CD8-positive, alpha-beta memory T cell (primary cell): ENCODE data around the gene KCND3. TPM values are rescaled to one million over a fixed set of nuclear protein-coding genes. Genes with fewer than 3 reads are reported as not detected.

Source experiments
- CTCF ChIA-PET: fragments of 350-600 bp; sonication (Branson Sonifier 250); formaldehyde crosslinking; loops from one replicate; lab custom pipeline; 2021; ENCODE audit warnings: antibody characterized with exemption; lab: Charles Lee
- POLR2A ChIA-PET: fragments of 350-600 bp; sonication (Branson Sonifier 250); formaldehyde crosslinking; loops from one replicate; lab custom pipeline; 2021; ENCODE audit warnings: antibody characterized with exemption; lab: Charles Lee
- DNase-seq, 5 donors: peaks; one replicate each; pipeline versions ENCODE4 v3.0.0 to v3.0.0-alpha.2; 2020 to 2022; ENCODE audit warnings: mixed read lengths in 1 of 5
- H3K27ac ChIP-seq: one replicate; pipeline ENCODE4 v1.7.0; 2013; ENCODE audit warnings: low read depth, mild to moderate bottlenecking, low read length, moderate library complexity
- H3K27me3 ChIP-seq: 2 replicates; pipeline ENCODE4 v1.7.0; 2013; ENCODE audit warnings: low read length, mild to moderate bottlenecking; ENCODE audit not compliant: insufficient read depth, poor library complexity, severe bottlenecking
- H3K36me3 ChIP-seq: 2 replicates; pipeline ENCODE4 v1.7.0; 2013; ENCODE audit warnings: mild to moderate bottlenecking, low read length, moderate library complexity; ENCODE audit not compliant: insufficient read depth
- H3K4me1 ChIP-seq: 2 replicates; pipeline ENCODE4 v1.7.0; 2013; ENCODE audit warnings: mild to moderate bottlenecking, low read length, moderate library complexity; ENCODE audit not compliant: insufficient read depth
- H3K4me3 ChIP-seq: 2 replicates; pipeline ENCODE4 v1.7.0; 2013; ENCODE audit warnings: mild to moderate bottlenecking, low read length
- H3K9me3 ChIP-seq: 2 replicates; pipeline ENCODE4 v1.7.0; 2013; ENCODE audit warnings: mild to moderate bottlenecking, low read length
- H3K27ac Mint-ChIP-seq, 8 donors: one replicate each; pipeline ENCODE4 v1.8.0; 2020 to 2021; ENCODE audit warnings: mixed read lengths in 8 of 8, mild to moderate bottlenecking in 6 of 8, inconsistent platforms in 3 of 8, moderate library complexity in 3 of 8
- H3K27me3 Mint-ChIP-seq, 2 donors: one replicate each; pipeline ENCODE4 v1.8.0; 2020 to 2021; ENCODE audit warnings: mixed read lengths in 2 of 2, mild to moderate bottlenecking in 1 of 2, moderate library complexity in 1 of 2
- H3K36me3 Mint-ChIP-seq, 3 donors: one replicate each; pipeline ENCODE4 v1.8.0; 2020 to 2021; ENCODE audit warnings: mixed read lengths in 3 of 3, inconsistent platforms in 1 of 3, mild to moderate bottlenecking in 1 of 3
- H3K4me1 Mint-ChIP-seq, 3 donors: one replicate each; pipeline ENCODE4 v1.8.0; 2020 to 2021; ENCODE audit warnings: mixed read lengths in 3 of 3, inconsistent platforms in 1 of 3, mild to moderate bottlenecking in 1 of 3
- H3K4me3 Mint-ChIP-seq, 7 donors: one replicate each; pipeline ENCODE4 v1.8.0; 2020 to 2021; ENCODE audit warnings: mixed read lengths in 7 of 7, mild to moderate bottlenecking in 6 of 7, moderate library complexity in 4 of 7, inconsistent platforms in 2 of 7
- H3K9me3 Mint-ChIP-seq, 5 donors: one replicate each; pipeline ENCODE4 v1.8.0; 2020 to 2022; ENCODE audit warnings: mixed read lengths in 5 of 5, mild to moderate bottlenecking in 3 of 5, moderate library complexity in 2 of 5, inconsistent platforms in 1 of 5
- polyA plus RNA-seq: library from polyadenylated mRNA; unstranded; fragments of 300-500 nt; fragmentation: Illumina TruSeq; gene quantifications from one replicate; pipeline ENCODE4 v1.2.3, GENCODE V29; 2021
- total RNA-seq, 2 experiments: library from RNA; stranded (reverse); gene quantifications; one replicate each; pipeline ENCODE4 v1.2.3, GENCODE V29; 2021

KCND3 gene
- total and polyA plus RNA-seq, 3 experiments from 2014 or later, result not detected

GRCh38 chr1:111987502-111987901 is 2.0 kb downstream of the KCND3 start:
- CTCF ChIA-PET, result no interaction called here
- no peak overlapping the region for H3K4me3 ChIP-seq
- POLR2A ChIA-PET, result no interaction called here

DNA sequence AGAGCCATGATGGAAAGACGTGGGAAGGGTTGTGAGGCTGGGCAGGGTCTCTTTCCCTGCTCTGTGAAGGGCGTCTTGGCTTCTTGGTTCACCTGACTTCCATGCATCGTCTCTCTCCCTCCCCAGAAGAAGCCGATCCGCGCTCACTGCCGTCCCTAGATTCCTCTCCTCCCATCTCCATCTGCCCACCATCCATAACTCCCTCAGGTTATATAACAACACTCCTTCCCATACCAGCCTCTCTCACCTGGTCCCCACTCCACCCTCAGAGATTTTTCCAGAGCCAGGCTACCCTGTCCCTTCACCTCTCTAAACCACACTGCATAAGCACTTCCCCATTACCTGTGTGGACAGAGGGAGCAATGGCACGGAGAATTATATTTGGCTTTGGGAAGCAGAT is 6.0 kb downstream of the KCND3 start:
- peaks cover 0 to 1% (median 0%) of the 10 kb centered on the region in 5 donors for H3K9me3 Mint-ChIP-seq
- CTCF ChIA-PET, result no interaction called here
- no peaks in the 10 kb centered on the region for H3K36me3 Mint-ChIP-seq
- H3K4me1 Mint-ChIP-seq, result peaks cover under 1 to 1% (median 1%) of the 10 kb centered on the region in 3 donors
- no peak overlapping the region for H3K27ac Mint-ChIP-seq
- Histone ChIP-seq H3K4me1 (no peaks in the 10 kb centered on the region), H3K27ac (no peak overlapping the region), H3K4me3 (no peak overlapping the region), H3K36me3 (no peaks in the 10 kb centered on the region), H3K27me3 (peaks cover 5% of the 10 kb centered on the region), H3K9me3 (no peaks in the 10 kb centered on the region)
- DNase-seq, result no peak
- POLR2A ChIA-PET, result no interaction called here
- H3K4me3 Mint-ChIP-seq, result no peak overlapping the region
- peaks cover 20 to 54% of the 10 kb centered on the region in 2 donors for H3K27me3 Mint-ChIP-seq

More at GRCh38 chr1:111987502-111987901, 2.0 kb downstream of the KCND3 start:
- Mint-ChIP-seq H3K4me1 (peaks cover 6 to 29% (median 12%) of the 10 kb centered on the region in 3 donors), H3K27me3 (peaks cover 32 to 80% of the 10 kb centered on the region in 2 donors), H3K9me3 (peaks cover 0 to 1% (median 0%) of the 10 kb centered on the region in 5 donors), H3K36me3 (no peaks in the 10 kb centered on the region), H3K4me3 (no peak overlapping the region), H3K27ac (no peak overlapping the region)
- no peaks in the 10 kb centered on the region for H3K4me1 ChIP-seq
- peaks cover 26% of the 10 kb centered on the region for H3K27me3 ChIP-seq
- H3K27ac ChIP-seq, result no peak overlapping the region
- H3K36me3 ChIP-seq, result no peaks in the 10 kb centered on the region
- DNase-seq, result no peak
- no peaks in the 10 kb centered on the region for H3K9me3 ChIP-seq

DNA sequence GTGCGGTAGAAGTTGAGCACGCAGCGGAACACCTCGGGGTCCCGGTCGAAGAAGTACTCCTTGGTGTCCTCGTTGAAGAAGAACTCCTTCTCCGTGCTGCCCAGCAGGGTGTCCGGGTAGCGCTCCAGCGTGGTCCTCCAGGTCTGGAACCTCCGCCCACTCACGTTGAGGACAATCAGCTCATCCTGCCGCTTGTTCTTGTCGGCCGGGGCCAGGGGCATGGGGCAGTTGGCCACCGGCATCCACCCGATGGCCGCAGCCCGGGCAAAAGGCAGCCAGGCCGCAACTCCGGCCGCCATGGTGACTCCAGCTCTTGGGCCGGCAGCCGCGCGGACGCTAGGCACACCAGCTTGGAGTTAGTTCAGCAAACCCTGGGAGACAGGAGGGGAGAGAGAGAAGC is 7.0 kb downstream of the KCND3 start:
- Mint-ChIP-seq H3K27me3 (peaks cover 17 to 54% of the 10 kb centered on the region in 2 donors), H3K27ac (no peak overlapping the region), H3K36me3 (no peaks in the 10 kb centered on the region), H3K4me1 (no peaks in the 10 kb centered on the region), H3K9me3 (peaks cover 0 to 1% (median 0%) of the 10 kb centered on the region in 5 donors), H3K4me3 (no peak overlapping the region)
- no peaks in the 10 kb centered on the region for H3K4me1 ChIP-seq
- H3K27ac ChIP-seq, result no peak overlapping the region
- CTCF ChIA-PET, result no interaction called here
- H3K4me3 ChIP-seq, result no peak overlapping the region
- POLR2A ChIA-PET, result no interaction called here
- no peaks in the 10 kb centered on the region for H3K36me3 ChIP-seq
- DNase-seq, result no peak
- H3K9me3 ChIP-seq, result no peaks in the 10 kb centered on the region
- H3K27me3 ChIP-seq, result no peaks in the 10 kb centered on the region

GRCh38 chr1:111981871-111982270 is 7.6 kb downstream of the KCND3 start:
- no peak overlapping the region for H3K4me3 ChIP-seq
- no peak overlapping the region for H3K27ac ChIP-seq
- Mint-ChIP-seq H3K27me3 (peaks cover 18 to 54% of the 10 kb centered on the region in 2 donors), H3K9me3 (peaks cover 0 to 1% (median 0%) of the 10 kb centered on the region in 5 donors), H3K27ac (no peak overlapping the region), H3K4me1 (no peaks in the 10 kb centered on the region), H3K36me3 (no peaks in the 10 kb centered on the region), H3K4me3 (no peak overlapping the region)
- H3K36me3 ChIP-seq, result no peaks in the 10 kb centered on the region
- no peak for DNase-seq
- H3K27me3 ChIP-seq, result no peaks in the 10 kb centered on the region
- H3K4me1 ChIP-seq, result no peaks in the 10 kb centered on the region
- CTCF ChIA-PET, result no interaction called here
- POLR2A ChIA-PET, result no interaction called here
- no peaks in the 10 kb centered on the region for H3K9me3 ChIP-seq

DNA sequence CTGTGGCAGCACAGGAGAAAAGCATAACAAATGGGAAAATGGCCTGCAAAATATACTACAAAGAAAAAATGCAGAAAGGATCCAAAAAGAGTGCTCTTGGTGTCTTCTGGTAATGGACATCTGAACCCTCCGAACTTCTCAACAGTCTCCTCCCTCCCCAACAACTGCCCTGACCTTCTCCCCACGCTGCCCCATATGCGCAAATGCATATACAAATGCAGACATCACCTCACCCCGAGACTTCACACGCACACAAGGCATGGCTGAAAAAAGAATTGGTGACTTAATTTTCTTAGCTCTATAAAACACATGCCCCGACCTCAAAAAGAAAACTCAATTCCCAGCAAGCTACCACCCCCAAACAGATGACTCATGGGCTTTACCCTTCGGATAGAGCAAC is 8.4 kb downstream of the KCND3 start:
- H3K9me3 ChIP-seq, result no peaks in the 10 kb centered on the region
- Mint-ChIP-seq H3K27me3 (peaks cover 21 to 54% of the 10 kb centered on the region in 2 donors), H3K27ac (no peak overlapping the region), H3K4me3 (no peak overlapping the region), H3K36me3 (no peaks in the 10 kb centered on the region), H3K9me3 (peaks cover 0 to 1% (median 0%) of the 10 kb centered on the region in 5 donors), H3K4me1 (no peaks in the 10 kb centered on the region)
- no peak overlapping the region for H3K4me3 ChIP-seq
- no peaks in the 10 kb centered on the region for H3K27me3 ChIP-seq
- POLR2A ChIA-PET, result no interaction called here
- no peak overlapping the region for H3K27ac ChIP-seq
- DNase-seq, result no peak
- CTCF ChIA-PET, result no interaction called here
- H3K4me1 ChIP-seq, result no peaks in the 10 kb centered on the region
- H3K36me3 ChIP-seq, result no peaks in the 10 kb centered on the region

DNA sequence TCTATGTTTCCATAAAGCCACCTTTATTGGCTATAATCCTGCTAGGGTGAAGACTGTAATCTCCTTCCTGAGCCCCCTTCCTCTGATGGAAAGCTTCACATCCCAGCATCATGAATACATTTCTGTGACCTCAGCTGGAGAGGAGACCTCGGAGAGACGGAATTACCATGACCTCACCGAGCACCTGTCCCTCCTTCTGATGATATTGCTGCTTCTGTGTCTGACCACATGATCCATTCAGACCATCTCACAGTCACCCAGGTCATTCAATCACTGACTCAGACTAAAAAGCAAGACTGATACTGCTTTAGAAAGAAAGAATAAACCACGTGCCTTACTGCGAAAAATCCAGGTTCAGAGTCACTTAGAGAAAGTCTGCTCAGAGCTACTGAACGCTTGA is 8.8 kb downstream of the KCND3 start:
- CTCF ChIA-PET, result no interaction called here
- H3K4me1 Mint-ChIP-seq, result no peaks in the 10 kb centered on the region
- POLR2A ChIA-PET, result no interaction called here

DNA sequence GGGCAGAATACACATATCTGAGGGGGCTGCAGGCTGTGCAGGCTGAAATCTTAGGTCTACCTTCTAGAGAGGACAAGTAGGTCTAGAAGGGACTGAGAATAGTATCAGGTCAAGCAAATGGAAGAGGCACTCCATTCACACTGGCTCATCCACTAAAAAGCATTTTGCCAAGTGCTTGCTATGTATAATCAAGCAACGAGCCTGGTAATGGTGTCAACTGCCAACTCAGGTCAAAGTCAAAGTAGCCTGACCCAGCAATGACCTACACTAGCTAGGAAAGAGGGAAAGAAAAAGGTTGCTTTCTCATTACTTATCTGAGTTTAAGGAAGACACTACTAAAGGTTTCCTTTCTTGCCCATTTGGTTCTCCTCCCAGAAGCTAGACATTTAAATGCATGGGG is 10.8 kb downstream of the KCND3 start:
- peaks cover 27 to 50% of the 10 kb centered on the region in 2 donors for H3K27me3 Mint-ChIP-seq

More for the DNA sequence above, 8.8 kb downstream of the KCND3 start:
- H3K9me3 Mint-ChIP-seq, result peaks cover 0 to 1% (median 0%) of the 10 kb centered on the region in 5 donors
- H3K36me3 Mint-ChIP-seq, result no peaks in the 10 kb centered on the region
- H3K27ac Mint-ChIP-seq, result no peak overlapping the region
- H3K27me3 ChIP-seq, result no peaks in the 10 kb centered on the region
- H3K36me3 ChIP-seq, result no peaks in the 10 kb centered on the region
- no peak overlapping the region for H3K4me3 ChIP-seq
- no peak overlapping the region for H3K4me3 Mint-ChIP-seq
- no peak overlapping the region for H3K27ac ChIP-seq
- no peaks in the 10 kb centered on the region for H3K4me1 ChIP-seq
- no peak for DNase-seq
- H3K9me3 ChIP-seq, result no peaks in the 10 kb centered on the region
- H3K27me3 Mint-ChIP-seq, result peaks cover 23 to 54% of the 10 kb centered on the region in 2 donors

GRCh38 chr1:111977378-111977777 is 12.1 kb downstream of the KCND3 start:
- no peaks in the 10 kb centered on the region for H3K27me3 ChIP-seq
- H3K9me3 ChIP-seq, result no peaks in the 10 kb centered on the region
- H3K9me3 Mint-ChIP-seq, result no peaks in the 10 kb centered on the region
- H3K4me1 ChIP-seq, result no peaks in the 10 kb centered on the region
- no peak overlapping the region for H3K4me3 ChIP-seq
- H3K4me1 Mint-ChIP-seq, result peaks cover 0 to 6% (median 0%) of the 10 kb centered on the region in 3 donors
- H3K4me3 Mint-ChIP-seq, result no peak overlapping the region
- H3K36me3 Mint-ChIP-seq, result no peaks in the 10 kb centered on the region
- H3K27ac ChIP-seq, result no peak overlapping the region
- ChIA-PET CTCF (no interaction called here), POLR2A (no interaction called here)
- peaks cover 30 to 58% of the 10 kb centered on the region in 2 donors for H3K27me3 Mint-ChIP-seq
- H3K36me3 ChIP-seq, result no peaks in the 10 kb centered on the region
- H3K27ac Mint-ChIP-seq, result no peak overlapping the region
- DNase-seq, result no peak

More for the DNA sequence above, 10.8 kb downstream of the KCND3 start:
- H3K4me1 Mint-ChIP-seq, result no peaks in the 10 kb centered on the region
- H3K4me3 ChIP-seq, result no peak overlapping the region
- CTCF ChIA-PET, result no interaction called here
- no peaks in the 10 kb centered on the region for H3K27me3 ChIP-seq
- POLR2A ChIA-PET, result no interaction called here
- H3K4me1 ChIP-seq, result no peaks in the 10 kb centered on the region
- H3K4me3 Mint-ChIP-seq, result no peak overlapping the region
- no peak overlapping the region for H3K27ac ChIP-seq
- no peaks in the 10 kb centered on the region for H3K36me3 Mint-ChIP-seq
- H3K9me3 Mint-ChIP-seq, result peaks cover 0 to 1% (median 0%) of the 10 kb centered on the region in 5 donors
- no peaks in the 10 kb centered on the region for H3K9me3 ChIP-seq
- no peak overlapping the region for H3K27ac Mint-ChIP-seq
- H3K36me3 ChIP-seq, result no peaks in the 10 kb centered on the region
- DNase-seq, result no peak
